Right lung (tissue), 5 donors: Measurements from ENCODE around the gene RGS19. TPM values are rescaled to one million over a fixed set of nuclear protein-coding genes. Genes with fewer than 3 reads are reported as not detected.

Experiments
- polyA plus RNA-seq, 5 donors: library from polyadenylated mRNA; unstranded; fragments of 120-200 nt; gene quantifications; one replicate each; pipeline versions ENCODE4 v1.2.1 to v1.2.3, GENCODE V29; 2013; ENCODE audit warnings: inconsistent platforms in 1 of 5, low replicate concordance in 1 of 5; ENCODE audit not compliant: insufficient read length in 5 of 5, insufficient read depth in 1 of 5

The RGS19 gene
- polyA plus RNA-seq, 5 donors: 5.7 to 14.9 (median 7.6) TPM

Other genes with a start within 250 kb of the RGS19 start
- gene ZBTB46, start 248.3 kb downstream of the RGS19 start, polyA plus RNA-seq: 10 to 100 TPM in 3 of 5 donors, 1 to 10 TPM in 2; 8.0 to 15.7 (median 10.3) TPM
- gene ABHD16B, start 218.0 kb downstream of the RGS19 start, polyA plus RNA-seq: not detected
- 10 to 100 TPM; 81.9 to 93.7 (median 86.7) TPM for gene TPD52L2, start 214.2 kb downstream of the RGS19 start, polyA plus RNA-seq
- gene DNAJC5, start 184.4 kb downstream of the RGS19 start, polyA plus RNA-seq: 10 to 100 TPM; 16.2 to 32.5 (median 22.3) TPM
- gene UCKL1, start 123.1 kb downstream of the RGS19 start, polyA plus RNA-seq: 10 to 100 TPM; 41.7 to 65.3 (median 56.1) TPM
- gene ZNF512B, start 109.6 kb downstream of the RGS19 start, polyA plus RNA-seq: 10 to 100 TPM; 19.5 to 36.5 (median 26.2) TPM
- gene SAMD10, start 99.9 kb downstream of the RGS19 start, polyA plus RNA-seq: 10 to 100 TPM in 1 of 5 donors, 1 to 10 TPM in 4; 5.9 to 11.0 (median 8.7) TPM
- 10 to 100 TPM; 64.3 to 87.1 (median 75.6) TPM for gene PRPF6, start 98.4 kb downstream of the RGS19 start, polyA plus RNA-seq
- gene C20orf204, start 43.3 kb downstream of the RGS19 start, polyA plus RNA-seq: 1 to 10 TPM in 4 of 5 donors, under 1 TPM in 1; 0.66 to 1.7 (median 1.1) TPM
- 10 to 100 TPM; 11.2 to 28.8 (median 13.7) TPM for gene SOX18, start 29.9 kb downstream of the RGS19 start, polyA plus RNA-seq
- gene TCEA2, start 16.3 kb downstream of the RGS19 start, polyA plus RNA-seq: 100 to 1,000 TPM in 1 of 5 donors, 10 to 100 TPM in 4; 55.7 to 102 (median 79.6) TPM
- 1 to 10 TPM; 1.8 to 2.6 (median 2.4) TPM for gene OPRL1, start 564 bp upstream of the RGS19 start, polyA plus RNA-seq
- 1 to 10 TPM in 1 of 5 donors, under 1 TPM in 2, not detected in 2; 0.30 to 1.3 (median 0.54) TPM for gene LKAAEAR1, start 4.9 kb upstream of the RGS19 start, polyA plus RNA-seq
- gene NPBWR2, start 28.0 kb upstream of the RGS19 start, polyA plus RNA-seq: not detected
- under 1 TPM; 0.13 to 0.43 (median 0.24) TPM for gene MYT1, start 84.9 kb upstream of the RGS19 start, polyA plus RNA-seq
- 100 to 1,000 TPM in 4 of 5 donors, 10 to 100 TPM in 1; 86.2 to 166 (median 138) TPM for gene PCMTD2, start 176.2 kb upstream of the RGS19 start, polyA plus RNA-seq